Measurements from ENCODE around the gene TRIM29. TPM values are rescaled to one million over a fixed set of nuclear protein-coding genes. Genes with fewer than 3 reads are reported as not detected.

Gene TRIM29
- total and polyA plus RNA-seq, 7 donors = 0.33 to 8.5 (median 6.0) TPM

GRCh38 chr11:120122924-120123683, 14.8 kb downstream of the TRIM29 start:
- no peak overlapping the region for H3K27ac ChIP-seq
- intact Hi-C loops (cut with DNase I) = no loop called here
- no peaks in the 10 kb centered on the region for H3K27me3 ChIP-seq
- H3K36me3 ChIP-seq = no peaks in the 10 kb centered on the region
- 79 to 84% methylated on average over 12 of the region's 12 CpGs for WGBS, 2 donors
- H3K4me1 ChIP-seq = peaks cover 0 to 4% (median 3%) of the 10 kb centered on the region in 4 donors
- H3K9me3 ChIP-seq = no peaks in the 10 kb centered on the region
- H3K4me3 ChIP-seq = no peak overlapping the region
- TF ChIP-seq POLR2A (IDR thresholded peaks at IDR 0.05) (no peak), CTCF (IDR thresholded peaks at IDR 0.05) (no peak), EP300 (IDR thresholded peaks at IDR 0.05) (no peak), POLR2AphosphoS5 (IDR thresholded peaks at IDR 0.05) (no peak)
- no peak for DNase-seq

- H3K36me3 ChIP-seq = no peaks in the 10 kb centered on the region
- no peak for DNase-seq
- H3K27ac ChIP-seq = no peak overlapping the region
- no peaks in the 10 kb centered on the region for H3K9me3 ChIP-seq
- H3K4me1 ChIP-seq = no peaks in the 10 kb centered on the region
- WGBS, 2 donors = 16 to 67% methylated on average over 9 of the region's 9 CpGs
- no peak for TF ChIP-seq EP300 (IDR thresholded peaks at IDR 0.05)
- TF ChIP-seq POLR2A (IDR thresholded peaks at IDR 0.05) = no peak
- no peak for TF ChIP-seq CTCF (IDR thresholded peaks at IDR 0.05)
- no peak for TF ChIP-seq POLR2AphosphoS5 (IDR thresholded peaks at IDR 0.05)
- no peaks in the 10 kb centered on the region for H3K27me3 ChIP-seq
- intact Hi-C loops (cut with DNase I) = no loop called here
- no peak overlapping the region for H3K4me3 ChIP-seq
Observed at GRCh38 chr11:120121914-120122473, 15.9 kb downstream of the TRIM29 start.

GRCh38 chr11:120121336-120121735, 16.6 kb downstream of the TRIM29 start:
- TF ChIP-seq POLR2AphosphoS5 (IDR thresholded peaks at IDR 0.05) (no peak), EP300 (IDR thresholded peaks at IDR 0.05) (no peak), POLR2A (IDR thresholded peaks at IDR 0.05) (no peak), CTCF (IDR thresholded peaks at IDR 0.05) (no peak)
- intact Hi-C loops (cut with DNase I) = no loop called here
- Histone ChIP-seq H3K4me1 (no peaks in the 10 kb centered on the region), H3K4me3 (no peak overlapping the region), H3K27me3 (no peaks in the 10 kb centered on the region), H3K36me3 (no peaks in the 10 kb centered on the region), H3K27ac (no peak overlapping the region), H3K9me3 (no peaks in the 10 kb centered on the region)
- 61 to 73% methylated on average over 3 of the region's 3 CpGs for WGBS, 2 donors
- no peak for DNase-seq

DNA sequence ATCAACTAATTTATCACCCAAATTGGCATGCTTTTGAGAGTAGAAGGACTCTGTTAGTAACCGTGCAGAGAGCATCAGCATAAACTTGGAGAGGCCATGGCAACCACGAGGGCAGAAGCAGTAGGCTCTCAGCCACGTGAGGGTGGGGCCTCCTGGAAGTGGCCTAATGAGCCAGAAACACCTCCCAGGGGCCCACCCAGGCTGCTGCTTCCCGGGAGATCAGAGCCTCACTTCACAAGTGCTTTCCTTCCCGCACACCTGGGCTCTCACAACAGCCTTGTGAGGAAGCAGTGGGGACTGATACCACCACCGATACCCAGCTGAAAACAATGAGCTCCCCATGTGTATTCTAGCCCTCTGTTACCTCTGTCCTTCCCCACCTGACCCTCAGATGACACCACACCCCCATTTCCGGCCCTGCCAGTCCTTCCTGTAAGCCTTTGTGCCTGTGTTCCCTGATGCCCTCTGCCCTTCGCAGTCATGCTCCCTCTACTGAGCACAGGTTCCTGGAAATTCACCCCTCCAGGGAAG, 17.0 kb downstream of the TRIM29 start:
- DNase-seq = no peak
- Histone ChIP-seq H3K27ac (no peak overlapping the region), H3K36me3 (no peaks in the 10 kb centered on the region), H3K27me3 (no peaks in the 10 kb centered on the region), H3K4me1 (no peaks in the 10 kb centered on the region), H3K9me3 (no peaks in the 10 kb centered on the region), H3K4me3 (no peak overlapping the region)
- 72 to 73% methylated on average over 8 of the region's 8 CpGs for WGBS, 2 donors
- intact Hi-C loops (cut with DNase I) = no loop called here
- TF ChIP-seq POLR2A (IDR thresholded peaks at IDR 0.05) (no peak), POLR2AphosphoS5 (IDR thresholded peaks at IDR 0.05) (no peak), EP300 (IDR thresholded peaks at IDR 0.05) (no peak), CTCF (IDR thresholded peaks at IDR 0.05) (no peak)
